Left cardiac atrium (tissue), 4 donors: Measurements from ENCODE around the gene ERMAP. TPM values are rescaled to one million over a fixed set of nuclear protein-coding genes. Genes with fewer than 3 reads are reported as not detected.
"Not testable (repeated sequence)": the region's sequence is repeated elsewhere in the genome, so short reads cannot be mapped to it uniquely, and the experiment has no call there.

Source experiments
- ATAC-seq, 2 donors: fragments of 200-7000 bp; cut with Tn5 transposase; one replicate each; pipeline ENCODE4 v1.9.1; 2020; ENCODE audit warnings: mild to moderate bottlenecking in 2 of 2, moderate library complexity in 2 of 2
- DNase-seq: peaks from one replicate; pipeline ENCODE4 v3.0.0-alpha.2; 2020
- intact Hi-C, 2 donors: fragments of 100-400 bp; cut with DNase I; formaldehyde crosslinking; loops; one replicate each; pipeline versions ENCODE4 v1.14.1 to v1.15.1; 2022 to 2023
- total RNA-seq, 2 donors: library from RNA; stranded (reverse); fragmentation: NEBNext Ultra II Directional; extraction: Animal tissue kit (Norgen Biotek cat#: 25700); gene quantifications; one replicate each; pipeline ENCODE4 v1.2.1, GENCODE V29; 2021
- donor health status: DM: no; HTN: yes; CAD: no.
- donor health status: DM: no; HTN: yes; CAD: no; lungs with severe emphysema.
- donor health status: DM: yes; HTN: yes; CAD: no.
- donor health status: Dilated cardiomyopathy.

The ERMAP gene
- total RNA-seq, 2 donors from 2014 or later: 4.0 to 4.3 TPM

DNA sequence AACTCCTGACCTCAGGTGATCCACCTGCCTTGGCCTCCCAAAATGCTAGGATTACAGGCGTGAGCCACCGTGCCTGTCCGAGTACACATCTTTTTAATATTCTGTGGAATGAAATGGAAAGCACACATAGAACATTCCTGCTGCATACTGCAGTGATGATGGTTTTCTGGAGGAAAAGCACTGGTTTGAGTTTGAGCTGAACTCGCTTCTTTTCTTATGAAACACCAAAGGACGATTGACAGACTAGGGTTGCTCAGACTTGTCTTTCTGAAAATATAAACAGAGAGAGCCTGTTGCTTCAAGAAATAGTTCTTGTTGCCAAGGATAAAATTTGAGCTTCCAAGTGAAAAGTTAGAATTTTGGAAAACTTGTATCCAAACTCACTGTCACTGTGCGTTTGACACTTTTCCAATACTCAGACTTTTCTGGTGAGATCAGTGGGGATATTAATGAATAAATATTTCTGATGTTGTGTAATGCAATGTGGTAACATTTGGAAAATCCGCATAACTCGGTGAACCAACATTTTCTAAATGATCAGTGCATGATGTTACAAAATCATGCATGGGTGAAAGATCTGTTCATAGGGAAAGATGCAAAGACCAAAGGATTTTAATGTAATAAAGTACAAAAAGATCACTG, 15.0 kb upstream of the ERMAP start:
- no peak for DNase-seq
- peak in 1 of 2 donors; percentile 61 for ATAC-seq
- intact Hi-C loops: no loop called here

DNA sequence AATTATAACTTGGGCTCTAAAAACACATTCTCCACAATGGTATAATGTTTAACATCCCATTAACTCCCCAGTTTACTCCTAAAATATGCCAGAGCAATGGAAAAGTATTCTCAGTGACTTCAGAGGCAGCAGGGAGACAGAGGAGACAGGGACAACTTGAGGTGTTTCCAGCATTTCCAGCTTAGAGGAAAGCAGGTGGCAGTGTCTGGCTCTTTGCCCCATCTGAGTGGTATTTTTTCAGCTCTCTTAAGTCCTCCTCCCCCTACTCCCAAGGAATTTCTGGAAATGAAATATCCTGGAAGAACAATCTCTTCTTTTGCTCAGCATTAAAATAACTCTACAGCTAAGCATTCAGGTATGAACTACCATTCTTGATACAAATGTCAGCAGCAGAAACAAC, 10.8 kb upstream of the ERMAP start:
- ATAC-seq (no peak), DNase-seq (no peak)
- intact Hi-C loops: no loop called here

DNA sequence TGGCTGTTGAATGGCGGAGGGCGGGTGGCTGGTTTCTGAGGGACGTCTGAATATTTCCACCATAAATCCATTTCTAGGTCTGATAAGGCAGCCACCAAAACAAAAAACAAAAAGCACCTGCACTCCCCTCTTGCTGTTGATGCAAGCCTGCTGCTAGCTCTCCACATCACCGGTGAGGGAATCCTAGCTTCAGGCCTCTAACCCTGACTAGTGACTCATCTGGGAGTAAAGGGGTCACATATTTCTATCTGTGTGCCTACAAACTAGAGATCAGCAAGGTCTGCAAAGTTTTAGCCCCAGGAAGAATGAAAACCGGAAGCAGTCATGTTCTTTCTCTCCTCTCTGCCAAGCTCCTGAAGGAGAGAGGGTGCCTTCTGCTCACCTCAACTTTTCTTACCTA, 10.3 kb upstream of the ERMAP start:
- DNase-seq (no peak), ATAC-seq (no peak)
- intact Hi-C loops: no loop called here

DNA sequence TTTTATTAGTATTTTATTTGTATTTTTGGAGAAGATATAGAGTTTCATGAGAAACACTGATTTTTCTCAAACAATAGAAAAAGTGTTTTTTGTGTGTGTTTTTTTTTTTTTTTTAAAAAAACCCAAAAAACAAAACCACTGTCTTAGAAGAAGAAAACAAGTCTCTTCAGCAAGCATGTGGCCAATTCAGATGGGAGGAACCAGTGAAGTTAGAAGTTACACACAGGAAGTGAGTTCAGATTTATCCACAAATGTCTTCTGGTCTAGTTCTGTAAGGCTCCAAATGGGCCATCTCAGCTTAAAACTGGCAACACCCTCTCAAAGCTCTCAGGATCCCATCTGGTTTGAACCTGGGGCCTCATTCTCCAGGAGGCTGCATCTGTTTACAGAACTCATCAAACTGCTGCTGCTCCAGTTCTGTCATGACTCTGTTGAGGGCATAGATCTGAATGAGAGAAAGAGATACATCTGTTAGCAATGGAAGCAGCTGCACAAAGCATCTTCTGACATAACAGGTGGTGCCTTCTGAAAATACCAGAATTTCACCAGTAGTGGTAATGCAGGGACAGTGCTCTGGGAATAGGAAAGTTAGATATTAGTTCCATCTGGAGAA, 9.8 kb upstream of the ERMAP start:
- ATAC-seq: no peak
- intact Hi-C loops: no loop called here
- DNase-seq: no peak

DNA sequence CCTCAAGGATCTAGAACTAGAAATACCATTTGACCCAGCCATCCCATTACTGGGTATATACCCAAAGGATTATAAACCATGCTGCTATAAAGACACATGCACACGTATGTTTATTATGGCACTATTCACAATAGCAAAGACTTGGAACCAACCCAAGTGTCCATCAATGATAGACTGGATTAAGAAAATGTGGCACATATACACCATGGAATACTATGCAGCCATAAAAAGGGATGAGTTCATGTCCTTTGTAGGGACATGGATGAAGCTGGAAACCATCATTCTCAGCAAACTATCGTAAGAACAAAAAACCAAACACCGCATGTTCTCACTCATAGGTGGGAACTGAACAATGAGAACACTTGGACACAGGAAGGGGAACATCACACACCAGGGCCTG, 2.1 kb upstream of the ERMAP start:
- intact Hi-C loops: loop anchor here in 1 of 2 donors (5.0 kb wide), 1 partner anchor 48 kb away; the partner anchor contains the start of genes C1orf50 and P3H1
- not testable (repeated sequence) for DNase-seq, ATAC-seq

DNA sequence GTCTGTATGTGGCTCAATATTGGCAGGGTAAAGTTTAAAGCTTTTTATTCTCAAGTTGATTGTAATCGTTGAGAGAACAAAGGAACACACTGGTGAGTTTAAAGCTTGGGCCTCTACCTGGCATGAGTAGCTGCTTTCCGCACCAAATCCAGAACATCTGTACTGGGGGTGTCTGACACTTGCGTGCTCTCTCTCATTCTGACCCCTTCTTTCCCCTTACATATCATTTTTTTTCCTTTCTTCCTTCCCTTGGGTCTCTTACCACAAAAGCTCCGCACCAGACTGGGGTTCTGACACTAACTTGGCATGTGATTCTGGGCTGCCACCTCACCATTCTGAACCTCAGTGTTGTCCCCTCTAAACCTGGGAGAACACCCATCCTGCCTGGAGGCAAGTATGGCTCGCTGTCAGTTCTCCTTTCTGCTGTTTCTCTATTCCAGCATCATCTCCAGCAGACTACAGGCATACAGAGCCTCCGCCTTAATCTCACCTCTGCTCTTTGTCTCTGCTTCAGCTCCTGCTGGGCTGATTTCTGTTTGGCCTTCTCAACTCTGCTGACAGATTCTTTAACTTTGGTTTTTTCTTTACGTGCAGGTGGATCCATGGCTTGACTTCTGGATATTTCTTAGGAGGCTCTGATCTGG, 859 bp upstream of the ERMAP start:
- no peak for DNase-seq
- peak in 1 of 2 donors; percentile 2 for ATAC-seq
- intact Hi-C loops: loop anchor here in 1 of 2 donors (5.0 kb wide), 1 partner anchor 49 kb away; the partner anchor contains the start of genes C1orf50 and P3H1

DNA sequence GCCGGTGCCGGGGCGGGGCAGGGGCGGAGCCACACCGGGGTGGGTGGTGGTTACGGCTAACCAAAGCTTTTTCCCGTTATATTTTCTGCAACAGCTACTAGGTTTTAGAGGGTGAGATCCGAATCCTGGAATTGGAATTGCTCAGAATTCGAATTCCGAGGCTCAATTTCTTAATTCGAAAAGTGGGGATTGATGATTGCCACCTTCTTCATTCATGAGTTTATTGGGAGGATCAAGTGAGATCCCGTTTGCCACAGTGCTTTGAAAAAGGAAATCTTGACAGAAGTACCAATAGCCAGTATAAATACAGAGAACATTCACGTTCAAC, 482 bp downstream of the ERMAP start:
- intact Hi-C loops: loop anchor here in 1 of 2 donors (5.0 kb wide), 1 partner anchor 50 kb away; the partner anchor contains the start of genes C1orf50 and P3H1

DNA sequence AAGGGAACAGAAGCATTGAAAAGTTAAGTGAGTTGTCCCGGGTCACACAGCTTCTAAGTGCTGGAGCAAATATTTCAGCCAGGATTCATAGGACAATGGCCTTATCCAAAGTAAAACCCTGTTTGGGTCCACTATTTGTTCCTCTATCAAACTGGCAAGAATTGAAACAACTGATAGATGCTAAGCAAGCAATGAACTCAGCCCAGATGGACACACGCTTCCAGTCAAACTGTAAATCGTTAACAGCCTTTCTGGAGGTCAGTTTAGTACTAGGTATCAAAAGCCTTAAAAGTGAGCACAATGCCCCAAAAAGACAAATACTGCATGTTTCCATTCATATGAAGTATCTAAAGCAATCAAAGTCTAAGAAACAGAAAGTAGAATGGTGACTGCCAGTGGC, 1.1 kb downstream of the ERMAP start:
- ATAC-seq: no peak
- intact Hi-C loops: loop anchor here in 1 of 2 donors (5.0 kb wide), 1 partner anchor 51 kb away; the partner anchor contains the start of genes C1orf50 and P3H1

More for the DNA sequence above, 482 bp downstream of the ERMAP start:
- ATAC-seq (no peak), DNase-seq (no peak)

DNA sequence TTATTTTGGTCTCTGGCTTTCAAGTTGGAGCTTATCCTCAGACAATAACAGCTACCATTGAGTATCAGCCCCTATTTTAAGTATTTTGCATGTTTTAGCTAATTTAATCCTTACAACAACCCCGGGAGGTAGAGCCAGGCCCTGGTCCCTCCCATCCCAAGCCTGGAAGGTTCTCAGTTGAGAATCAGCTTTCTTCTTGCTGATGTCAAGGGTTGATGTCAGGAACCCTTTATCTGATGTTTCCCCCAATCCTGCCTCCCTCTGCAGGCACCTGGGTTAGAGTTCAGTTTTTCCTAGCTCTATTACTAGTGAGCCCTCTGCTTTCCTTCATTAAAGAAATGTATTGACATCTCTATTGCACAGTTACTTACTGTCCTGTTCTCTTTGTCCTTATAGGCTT, 3.9 kb downstream of the ERMAP start:
- ATAC-seq (no peak), DNase-seq (no peak)
- intact Hi-C loops: no loop called here

More for the DNA sequence above, 1.1 kb downstream of the ERMAP start:
- no peak for DNase-seq

DNA sequence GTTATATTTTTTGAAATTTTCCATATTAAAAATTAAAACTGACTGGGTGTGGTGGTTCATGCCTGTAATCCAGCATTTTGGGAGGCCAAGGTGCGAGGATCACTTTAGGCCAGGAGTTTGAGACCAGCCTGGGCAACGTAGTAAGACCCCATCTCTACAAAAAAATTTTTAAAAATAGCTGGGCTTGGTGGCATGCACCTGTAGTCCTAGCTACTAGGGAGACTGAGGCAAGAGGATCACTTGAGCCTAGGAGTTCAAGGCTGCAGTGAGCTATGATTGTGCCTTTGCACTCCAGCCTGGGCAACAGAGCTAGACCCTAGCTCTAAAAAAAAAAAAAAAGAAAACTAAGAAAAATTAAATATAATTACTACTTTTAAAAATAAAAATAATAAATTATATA, 4.8 kb downstream of the ERMAP start:
- ATAC-seq (no peak), DNase-seq (no peak)
- intact Hi-C loops: no loop called here

DNA sequence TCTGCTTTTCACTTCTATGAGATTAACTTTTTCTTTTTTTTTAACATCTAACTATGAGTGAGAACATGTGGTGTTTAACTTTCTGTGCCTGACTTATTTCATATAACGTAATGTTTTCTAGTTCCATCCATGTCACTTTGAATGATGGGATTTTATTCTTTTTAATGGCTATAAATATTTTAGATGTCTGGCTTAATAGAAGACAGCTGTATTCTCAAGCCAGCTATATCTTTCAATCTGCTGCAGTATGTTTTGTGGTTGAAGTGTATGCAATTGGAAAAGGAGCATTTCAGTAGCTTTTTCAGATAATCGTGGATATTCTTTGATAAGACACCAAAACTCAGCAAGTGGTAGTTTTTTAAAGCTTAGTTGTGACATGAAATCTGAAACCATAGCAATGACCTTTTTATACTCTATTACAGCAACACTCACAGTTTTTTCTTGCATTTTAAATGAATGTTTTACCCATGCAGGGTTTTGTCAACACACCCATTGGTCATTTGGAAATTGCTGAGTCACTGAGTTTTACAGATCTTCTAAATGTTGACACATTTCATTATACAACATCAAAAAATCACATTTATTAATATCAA, 6.0 kb downstream of the ERMAP start:
- ATAC-seq (peak in 1 of 2 donors; percentile 38), DNase-seq (no peak)
- intact Hi-C loops: no loop called here

DNA sequence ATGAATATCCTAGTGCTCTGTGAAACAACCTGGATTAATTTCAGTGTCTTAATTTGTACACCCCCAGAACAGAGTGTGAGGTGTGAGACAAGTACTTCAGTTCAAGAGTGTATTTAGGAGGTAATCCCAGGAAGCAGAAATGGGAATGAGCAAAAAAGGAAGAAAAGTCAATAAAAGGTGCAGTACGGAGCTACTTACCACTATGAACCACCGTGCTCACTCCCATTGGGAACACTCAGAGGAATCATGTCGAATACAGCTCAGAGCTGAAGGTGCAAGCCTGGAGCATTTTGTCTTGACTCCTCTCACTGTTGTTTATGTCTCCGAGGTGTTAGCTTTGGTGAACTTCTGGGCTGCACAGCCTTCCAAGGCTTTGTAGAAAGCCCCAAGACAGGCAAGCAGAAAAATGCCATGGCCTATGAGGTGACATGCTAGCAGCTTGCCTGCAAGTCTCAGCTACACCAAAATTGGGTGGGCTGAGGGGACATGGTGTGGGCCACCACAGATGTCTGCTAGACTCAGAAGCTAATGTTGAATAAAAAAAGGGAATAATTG, 7.6 kb downstream of the ERMAP start:
- intact Hi-C loops: no loop called here
- no peak for ATAC-seq
- no peak for DNase-seq

DNA sequence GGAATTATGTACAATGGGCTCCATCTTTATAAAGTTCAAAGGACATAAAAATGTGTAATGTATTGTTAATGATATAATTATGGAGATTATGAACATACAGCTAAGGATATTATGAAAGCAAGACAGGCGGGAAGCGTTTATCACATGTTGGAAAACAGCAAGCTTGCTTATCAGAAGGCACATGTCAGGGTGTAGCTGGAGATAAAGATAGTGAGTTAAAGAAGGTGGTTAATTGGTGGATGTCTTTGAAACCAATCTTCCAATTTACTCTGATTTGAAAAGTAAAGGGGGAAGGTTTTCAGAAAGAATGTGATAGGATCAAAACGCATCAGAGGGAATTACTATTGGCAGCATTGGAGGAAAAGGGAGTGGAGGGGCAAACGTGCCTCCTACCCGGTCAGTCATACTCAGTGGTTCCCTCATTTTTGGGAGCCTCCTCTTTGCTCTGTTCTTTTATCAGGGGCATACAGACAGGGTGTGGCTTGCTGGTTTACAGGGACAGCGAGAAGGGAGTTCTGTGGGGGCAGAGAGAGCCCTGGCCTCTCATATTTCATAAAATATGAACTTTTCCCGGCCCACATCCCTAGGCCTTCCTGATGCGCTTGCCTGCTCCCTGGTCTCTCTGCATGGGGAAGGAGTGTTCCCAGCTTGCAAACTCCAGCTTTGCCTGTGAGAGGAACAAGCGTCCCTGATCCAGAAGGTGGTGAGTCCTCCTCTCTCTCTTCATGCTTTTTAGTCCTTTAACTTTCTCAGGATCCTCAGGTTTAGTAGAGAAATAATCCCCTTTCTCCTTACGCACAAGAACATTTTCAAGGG, 8.3 kb downstream of the ERMAP start:
- no peak for DNase-seq
- intact Hi-C loops: no loop called here

DNA sequence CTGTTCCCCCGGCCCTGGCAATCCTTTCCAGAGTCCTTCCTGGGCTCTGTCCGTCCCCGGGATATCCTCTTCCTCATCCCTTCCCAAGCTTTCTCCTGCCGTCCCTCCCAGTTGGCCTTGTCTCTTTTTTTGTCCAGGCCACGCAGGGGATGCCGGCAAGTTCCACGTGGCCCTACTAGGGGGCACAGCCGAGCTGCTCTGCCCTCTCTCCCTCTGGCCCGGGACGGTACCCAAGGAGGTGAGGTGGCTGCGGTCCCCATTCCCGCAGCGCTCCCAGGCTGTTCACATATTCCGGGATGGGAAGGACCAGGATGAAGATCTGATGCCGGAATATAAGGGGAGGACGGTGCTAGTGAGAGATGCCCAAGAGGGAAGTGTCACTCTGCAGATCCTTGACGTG, 13.7 kb downstream of the ERMAP start:
- no peak for DNase-seq
- no peak for ATAC-seq
- intact Hi-C loops: no loop called here

More for the DNA sequence above, 8.3 kb downstream of the ERMAP start:
- ATAC-seq: no peak

DNA sequence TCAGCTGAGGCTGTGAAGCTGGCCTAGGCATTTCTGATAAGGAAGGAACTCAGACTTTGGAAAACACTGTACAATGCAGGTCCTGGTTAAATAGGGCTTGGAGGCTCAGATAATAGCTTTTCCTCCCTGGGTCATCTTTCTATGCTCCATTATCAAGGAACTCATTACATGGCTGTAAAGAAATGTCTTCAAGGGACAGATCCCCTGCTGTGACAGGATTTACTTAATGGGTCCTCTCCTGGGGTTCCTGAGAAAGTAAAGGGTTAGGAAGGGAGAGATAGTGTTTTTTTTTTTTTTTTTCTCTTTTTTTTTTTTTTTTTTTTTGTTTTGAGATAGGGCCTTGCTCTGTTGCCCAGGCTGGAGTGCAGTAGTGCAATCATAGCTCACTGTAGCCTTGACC, 14.4 kb downstream of the ERMAP start:
- DNase-seq (no peak), ATAC-seq (no peak)
- intact Hi-C loops: no loop called here

DNA sequence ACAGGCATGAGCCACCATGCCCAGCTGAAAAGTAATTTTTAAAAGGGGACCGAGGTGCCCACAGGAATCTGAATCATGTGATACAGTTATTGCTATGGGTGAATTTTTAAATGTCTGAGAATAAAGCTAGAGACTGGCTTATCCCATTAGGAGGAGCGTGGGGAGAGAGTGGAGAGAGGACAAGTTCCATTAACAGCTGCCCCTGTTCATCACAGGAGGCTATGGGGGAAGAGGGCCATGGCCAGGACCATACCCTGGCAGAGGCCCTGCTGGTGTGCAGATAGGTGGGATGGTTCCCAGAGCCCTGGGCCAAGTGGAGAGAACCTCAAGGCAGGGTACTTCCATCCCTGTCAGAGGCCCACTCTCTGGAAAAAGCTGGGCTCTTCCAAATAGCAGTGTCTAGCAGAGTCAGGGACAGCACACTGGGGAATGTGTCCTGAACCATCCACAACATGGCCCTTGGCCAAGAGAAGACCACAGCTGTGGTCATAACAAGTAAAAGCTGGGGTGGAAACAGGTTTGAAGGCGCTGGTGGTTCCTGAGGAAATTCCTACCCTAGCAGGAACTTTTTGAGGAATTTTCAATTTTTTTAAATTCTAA, 15.8 kb downstream of the ERMAP start:
- ATAC-seq (no peak), DNase-seq (no peak)
- intact Hi-C loops: no loop called here

DNA sequence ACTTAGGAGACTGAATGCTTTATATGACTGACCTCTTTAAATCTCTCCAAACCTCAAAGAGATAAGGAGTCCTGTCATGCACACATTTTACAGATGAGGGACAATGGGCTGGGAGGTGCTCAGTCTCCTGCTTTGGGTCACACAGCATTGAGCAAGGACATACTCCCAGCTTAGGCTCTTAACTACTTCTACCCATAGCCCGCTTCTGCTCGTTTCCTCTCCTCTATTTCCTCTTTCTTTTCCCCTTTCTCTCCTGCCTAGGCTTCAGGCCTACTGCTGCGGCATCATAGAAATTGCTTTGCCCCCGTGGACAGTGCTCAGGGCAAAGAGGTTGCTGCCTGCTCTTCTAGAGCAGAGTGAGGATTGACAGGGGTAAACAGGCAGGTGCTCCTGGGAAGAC, 17.1 kb downstream of the ERMAP start:
- no peak for ATAC-seq
- no peak for DNase-seq
- intact Hi-C loops: no loop called here

DNA sequence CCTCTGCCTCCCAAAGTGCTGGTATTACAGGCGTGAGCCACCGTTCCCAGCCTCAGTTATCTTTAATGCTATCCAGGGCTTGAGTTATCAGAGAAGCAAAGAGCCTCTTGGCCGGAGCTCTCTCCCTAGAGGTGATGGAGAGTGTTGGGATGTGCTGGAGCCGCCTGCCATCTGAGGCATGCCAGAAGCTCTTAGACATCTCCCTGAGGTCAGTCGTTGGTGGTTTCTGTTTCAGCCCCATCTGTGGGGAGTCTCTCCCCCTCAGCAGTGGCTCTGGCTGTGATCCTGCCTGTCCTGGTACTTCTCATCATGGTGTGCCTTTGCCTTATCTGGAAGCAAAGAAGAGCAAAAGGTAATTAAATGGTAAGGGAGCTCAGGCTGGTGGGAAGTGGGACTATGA, 17.9 kb downstream of the ERMAP start:
- DNase-seq: no peak
- intact Hi-C loops: no loop called here
- no peak for ATAC-seq

DNA sequence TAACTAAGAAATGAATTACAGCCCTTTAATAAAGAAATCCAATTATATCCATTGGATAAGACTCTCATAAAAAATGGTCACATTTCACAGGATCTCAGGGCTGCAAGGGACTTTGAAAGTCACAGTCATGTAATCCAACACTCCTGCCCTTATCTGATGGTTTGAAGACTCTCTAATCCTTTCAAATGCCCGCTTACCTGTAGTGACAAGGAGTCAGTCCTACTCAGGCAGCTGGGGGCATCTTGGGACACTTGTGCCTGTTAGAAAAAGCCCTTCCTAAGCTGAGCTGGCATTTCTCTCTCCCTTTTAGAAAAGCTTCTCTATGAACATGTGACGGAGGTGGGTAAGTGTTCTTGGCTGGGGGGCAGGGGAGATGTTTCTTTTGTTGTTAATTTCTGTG, 18.5 kb downstream of the ERMAP start:
- intact Hi-C loops: no loop called here
- no peak for ATAC-seq

More for the DNA sequence above, 18.5 kb downstream of the ERMAP start:
- no peak for DNase-seq
